ENCODE measurements around the gene RNF13.

The RNF13 gene

GRCh38 chr3:149902498-149903139 is 89.6 kb downstream of the RNF13 start:
- peak in 1 of 2 donors; percentile 15 for DNase-seq
- no CpG with 5 or more reads among the region's 3 CpGs for WGBS (ENCODE audit: extremely low coverage, insufficient coverage, insufficient read length)
- H2AFZ ChIP-seq (ENCODE audit: insufficient read depth, low read length, poor library complexity), result no peak overlapping the region

GRCh38 chr3:149906036-149906435 is 93.0 kb downstream of the RNF13 start:
- no peak for DNase-seq
- no peak overlapping the region for H3K4ac ChIP-seq (ENCODE audit: low read depth, low read length)
- H3K9me3 ChIP-seq (ENCODE audit: insufficient read depth, low read depth, low read length), result no peaks in the 10 kb centered on the region
- H3K79me2 ChIP-seq (ENCODE audit: control insufficient read depth, insufficient read depth, low read length, poor library complexity), result no peaks in the 10 kb centered on the region
- no peak overlapping the region for H4K91ac ChIP-seq (ENCODE audit: low read depth, low read length)
- no peak overlapping the region for H4K8ac ChIP-seq (ENCODE audit: low read depth, low read length)
- no peak overlapping the region for H3K18ac ChIP-seq (ENCODE audit: low read length)
- no peak overlapping the region for H2BK5ac ChIP-seq (ENCODE audit: low read depth, low read length, poor library complexity)
- no peak overlapping the region for H3K23ac ChIP-seq (ENCODE audit: low read length)
- no peaks in the 10 kb centered on the region for H3K27me3 ChIP-seq (ENCODE audit: insufficient read depth, low read length)
- H4K12ac ChIP-seq (ENCODE audit: low read depth, low read length), result no peak overlapping the region
- H2BK12ac ChIP-seq (ENCODE audit: low read length), result no peak overlapping the region
- H3K27ac ChIP-seq (ENCODE audit: low read depth, low read length), result no peak overlapping the region
- H2AK5ac ChIP-seq (ENCODE audit: low read length), result no peak overlapping the region
- no peak overlapping the region for H2BK120ac ChIP-seq (ENCODE audit: insufficient read depth, low read length, poor library complexity)
- H3K9ac ChIP-seq (ENCODE audit: low read length), result no peak overlapping the region
- no peaks in the 10 kb centered on the region for H3K79me1 ChIP-seq (ENCODE audit: low read length)
- no peak overlapping the region for H2AFZ ChIP-seq (ENCODE audit: insufficient read depth, low read length, poor library complexity)
- no peak overlapping the region for H3K4me2 ChIP-seq (ENCODE audit: low read length)
- no peak overlapping the region for H3K14ac ChIP-seq (ENCODE audit: low read length)
- H3K4me1 ChIP-seq (ENCODE audit: control insufficient read depth in 1 of 2, insufficient read depth in 2 of 2, low read length in 2 of 2), result no peaks in the 10 kb centered on the region
- no peak overlapping the region for H3K4me3 ChIP-seq (ENCODE audit: low read depth, low read length)
- H3K36me3 ChIP-seq (ENCODE audit: control insufficient read depth in 1 of 2, insufficient read depth in 2 of 2, low read length in 2 of 2), result no peaks in the 10 kb centered on the region

More at GRCh38 chr3:149902498-149903139, 89.6 kb downstream of the RNF13 start:
- no peaks in the 10 kb centered on the region for H3K36me3 ChIP-seq (ENCODE audit: control insufficient read depth in 1 of 2, insufficient read depth in 2 of 2, low read length in 2 of 2)
- no peak overlapping the region for H3K14ac ChIP-seq (ENCODE audit: low read length)
- H2BK120ac ChIP-seq (ENCODE audit: insufficient read depth, low read length, poor library complexity), result no peak overlapping the region
- no peaks in the 10 kb centered on the region for H3K9me3 ChIP-seq (ENCODE audit: insufficient read depth, low read depth, low read length)
- no peak overlapping the region for H3K4ac ChIP-seq (ENCODE audit: low read depth, low read length)
- no peaks in the 10 kb centered on the region for H3K27me3 ChIP-seq (ENCODE audit: insufficient read depth, low read length)
- H3K18ac ChIP-seq (ENCODE audit: low read length), result no peak overlapping the region
- H3K23ac ChIP-seq (ENCODE audit: low read length), result no peak overlapping the region
- no peak overlapping the region for H2AK5ac ChIP-seq (ENCODE audit: low read length)
- H3K4me1 ChIP-seq (ENCODE audit: control insufficient read depth in 1 of 2, insufficient read depth in 2 of 2, low read length in 2 of 2), result no peaks in the 10 kb centered on the region
- H2BK12ac ChIP-seq (ENCODE audit: low read length), result no peak overlapping the region
- H3K4me3 ChIP-seq (ENCODE audit: low read depth, low read length), result no peak overlapping the region
- no peaks in the 10 kb centered on the region for H3K79me2 ChIP-seq (ENCODE audit: control insufficient read depth, insufficient read depth, low read length, poor library complexity)
- no peak overlapping the region for H4K91ac ChIP-seq (ENCODE audit: low read depth, low read length)
- H4K12ac ChIP-seq (ENCODE audit: low read depth, low read length), result no peak overlapping the region
- no peak overlapping the region for H3K27ac ChIP-seq (ENCODE audit: low read depth, low read length)
- no peaks in the 10 kb centered on the region for H3K79me1 ChIP-seq (ENCODE audit: low read length)
- H3K4me2 ChIP-seq (ENCODE audit: low read length), result no peak overlapping the region
- no peak overlapping the region for H2BK5ac ChIP-seq (ENCODE audit: low read depth, low read length, poor library complexity)
- no peak overlapping the region for H3K9ac ChIP-seq (ENCODE audit: low read length)
- no peak overlapping the region for H4K8ac ChIP-seq (ENCODE audit: low read depth, low read length)

- H2BK120ac ChIP-seq (ENCODE audit: insufficient read depth, low read length, poor library complexity), result no peak overlapping the region
- H3K23ac ChIP-seq (ENCODE audit: low read length), result no peak overlapping the region
- DNase-seq, result no peak
- H3K9ac ChIP-seq (ENCODE audit: low read length), result no peak overlapping the region
- H3K4me1 ChIP-seq (ENCODE audit: control insufficient read depth in 1 of 2, insufficient read depth in 2 of 2, low read length in 2 of 2), result no peaks in the 10 kb centered on the region
- no peak overlapping the region for H2BK12ac ChIP-seq (ENCODE audit: low read length)
- no peak overlapping the region for H4K8ac ChIP-seq (ENCODE audit: low read depth, low read length)
- H2AK5ac ChIP-seq (ENCODE audit: low read length), result no peak overlapping the region
- H3K27ac ChIP-seq (ENCODE audit: low read depth, low read length), result no peak overlapping the region
- no peak overlapping the region for H2BK5ac ChIP-seq (ENCODE audit: low read depth, low read length, poor library complexity)
- H4K91ac ChIP-seq (ENCODE audit: low read depth, low read length), result no peak overlapping the region
- no peaks in the 10 kb centered on the region for H3K27me3 ChIP-seq (ENCODE audit: insufficient read depth, low read length)
- no peak overlapping the region for H3K4me2 ChIP-seq (ENCODE audit: low read length)
- H2AFZ ChIP-seq (ENCODE audit: insufficient read depth, low read length, poor library complexity), result no peak overlapping the region
- no peak overlapping the region for H3K18ac ChIP-seq (ENCODE audit: low read length)
- H3K4ac ChIP-seq (ENCODE audit: low read depth, low read length), result no peak overlapping the region
- H3K14ac ChIP-seq (ENCODE audit: low read length), result no peak overlapping the region
- H3K9me3 ChIP-seq (ENCODE audit: insufficient read depth, low read depth, low read length), result no peaks in the 10 kb centered on the region
- H3K36me3 ChIP-seq (ENCODE audit: control insufficient read depth in 1 of 2, insufficient read depth in 2 of 2, low read length in 2 of 2), result no peaks in the 10 kb centered on the region
- no peaks in the 10 kb centered on the region for H3K79me1 ChIP-seq (ENCODE audit: low read length)
- H3K4me3 ChIP-seq (ENCODE audit: low read depth, low read length), result no peak overlapping the region
- H3K79me2 ChIP-seq (ENCODE audit: control insufficient read depth, insufficient read depth, low read length, poor library complexity), result no peaks in the 10 kb centered on the region
- no peak overlapping the region for H4K12ac ChIP-seq (ENCODE audit: low read depth, low read length)
Observed at GRCh38 chr3:149908424-149908957, 95.5 kb downstream of the RNF13 start.

GRCh38 chr3:149909923-149910322 is 96.9 kb downstream of the RNF13 start:
- no peaks in the 10 kb centered on the region for H3K27me3 ChIP-seq (ENCODE audit: insufficient read depth, low read length)
- H4K91ac ChIP-seq (ENCODE audit: low read depth, low read length), result no peak overlapping the region
- no CpG with 5 or more reads among the region's 4 CpGs for WGBS (ENCODE audit: extremely low coverage, insufficient coverage, insufficient read length)
- no peak overlapping the region for H2BK120ac ChIP-seq (ENCODE audit: insufficient read depth, low read length, poor library complexity)
- H3K4ac ChIP-seq (ENCODE audit: low read depth, low read length), result no peak overlapping the region
- H2BK12ac ChIP-seq (ENCODE audit: low read length), result no peak overlapping the region
- H3K79me2 ChIP-seq (ENCODE audit: control insufficient read depth, insufficient read depth, low read length, poor library complexity), result no peaks in the 10 kb centered on the region
- no peak overlapping the region for H2BK5ac ChIP-seq (ENCODE audit: low read depth, low read length, poor library complexity)
- H3K36me3 ChIP-seq (ENCODE audit: control insufficient read depth in 1 of 2, insufficient read depth in 2 of 2, low read length in 2 of 2), result no peaks in the 10 kb centered on the region
- no peak overlapping the region for H3K9ac ChIP-seq (ENCODE audit: low read length)
- no peaks in the 10 kb centered on the region for H3K79me1 ChIP-seq (ENCODE audit: low read length)
- no peak for DNase-seq
- no peak overlapping the region for H3K14ac ChIP-seq (ENCODE audit: low read length)
- no peak overlapping the region for H4K8ac ChIP-seq (ENCODE audit: low read depth, low read length)
- H3K27ac ChIP-seq (ENCODE audit: low read depth, low read length), result no peak overlapping the region
- no peak overlapping the region for H4K12ac ChIP-seq (ENCODE audit: low read depth, low read length)
- no peaks in the 10 kb centered on the region for H3K9me3 ChIP-seq (ENCODE audit: insufficient read depth, low read depth, low read length)
- H3K23ac ChIP-seq (ENCODE audit: low read length), result no peak overlapping the region
- H3K4me2 ChIP-seq (ENCODE audit: low read length), result no peak overlapping the region
- no peak overlapping the region for H2AFZ ChIP-seq (ENCODE audit: insufficient read depth, low read length, poor library complexity)
- no peak overlapping the region for H2AK5ac ChIP-seq (ENCODE audit: low read length)
- H3K4me3 ChIP-seq (ENCODE audit: low read depth, low read length), result no peak overlapping the region
- no peaks in the 10 kb centered on the region for H3K4me1 ChIP-seq (ENCODE audit: control insufficient read depth in 1 of 2, insufficient read depth in 2 of 2, low read length in 2 of 2)
- H3K18ac ChIP-seq (ENCODE audit: low read length), result no peak overlapping the region

All from trophoblast cell (in vitro differentiated cells and primary cell).